Measurements from ENCODE around the gene SRXN1. TPM values are rescaled to one million over a fixed set of nuclear protein-coding genes. Genes with fewer than 3 reads are reported as not detected.

Gene SRXN1
- total and polyA plus RNA-seq, 9 of the 15 experiments (the other 6 are each of a cell fraction or from before 2014, with no cell fraction given) = 6.8 to 36.4 (median 21.6) TPM

DNA sequence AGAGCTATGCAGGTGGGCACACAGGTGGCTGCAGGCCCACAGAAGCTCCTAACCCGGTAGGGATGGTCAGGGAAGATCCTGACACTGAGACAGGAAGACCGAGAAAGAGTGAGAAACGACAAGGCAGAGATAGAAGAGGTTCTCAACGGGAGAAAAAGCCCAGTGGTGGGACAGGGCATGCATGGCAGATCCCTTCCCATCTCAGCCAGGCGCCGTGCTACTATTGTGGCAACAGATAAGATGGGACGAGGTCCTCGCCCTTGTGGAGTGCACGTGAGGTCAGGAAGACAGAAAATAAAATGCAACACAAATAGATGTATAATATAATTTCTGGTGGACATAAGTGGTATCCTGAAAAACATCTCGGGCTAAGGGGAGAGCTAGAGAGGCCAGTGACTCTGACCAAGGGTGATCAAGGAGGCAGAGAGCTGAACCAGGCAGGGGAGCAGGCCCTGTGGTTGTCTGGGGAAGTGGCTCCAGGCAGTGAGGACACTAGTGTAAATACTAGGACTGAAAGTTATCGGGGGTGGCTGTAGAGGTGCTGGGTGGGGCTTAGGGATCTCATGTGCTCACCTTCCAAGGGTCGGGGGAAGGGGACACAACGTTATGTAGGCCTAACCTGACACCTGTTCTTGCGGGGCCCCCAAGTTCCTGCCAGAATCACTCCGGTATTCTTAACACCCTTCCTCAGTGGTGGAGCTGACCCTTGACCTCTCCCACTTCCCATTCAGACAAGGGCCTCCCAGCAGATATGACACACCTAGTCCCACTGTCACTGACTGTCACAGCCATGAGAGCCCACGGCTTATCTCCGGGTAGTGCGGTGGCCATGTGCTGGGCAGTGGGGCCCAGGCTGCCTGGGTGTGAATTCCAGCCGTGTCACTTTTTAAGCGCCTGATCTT is 1.0 kb downstream of the SRXN1 start (continued):
- TF ChIP-seq ZNF699 (CRISPR knock-in tag; IDR thresholded peaks at IDR 0.05; ENCODE audit: insufficient replicate concordance) = no peak
- no peak for TF ChIP-seq MYBL2 (IDR thresholded peaks at IDR 0.05; ENCODE audit: low read depth)
- TF ChIP-seq MYBL2 (CRISPR knock-in tag; IDR thresholded peaks at IDR 0.05; ENCODE audit: borderline replicate concordance) = no peak
- TF ChIP-seq, protein P1, sequence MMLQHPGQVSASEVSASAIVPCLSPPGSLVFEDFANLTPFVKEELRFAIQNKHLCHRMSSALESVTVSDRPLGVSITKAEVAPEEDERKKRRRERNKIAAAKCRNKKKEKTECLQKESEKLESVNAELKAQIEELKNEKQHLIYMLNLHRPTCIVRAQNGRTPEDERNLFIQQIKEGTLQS (IDR thresholded peaks at IDR 0.05) = no peak
- TF ChIP-seq, protein P1 (CRISPR knock-in tag; conservative IDR thresholded peaks at IDR 0.05) = no peak
- no peak for TF ChIP-seq MED1 (CRISPR knock-in tag; IDR thresholded peaks at IDR 0.05; ENCODE audit: borderline replicate concordance)
- TF ChIP-seq NR2C1 (IDR thresholded peaks at IDR 0.05) = peak; percentile 88
- TF ChIP-seq NR2C1 (tag; IDR thresholded peaks at IDR 0.05) = peak; percentile 88
- TF ChIP-seq ZNF449 (CRISPR knock-in tag; IDR thresholded peaks at IDR 0.05) = no peak
- no peak for TF ChIP-seq PURB (CRISPR knock-in tag; IDR thresholded peaks at IDR 0.05; ENCODE audit: low read depth)
- no peak for TF ChIP-seq ZNF695 (CRISPR knock-in tag; IDR thresholded peaks at IDR 0.05)
- TF ChIP-seq HDAC3 (IDR thresholded peaks at IDR 0.05; ENCODE audit: borderline replicate concordance, partially characterized antibody) = no peak
- TF ChIP-seq SIN3A (IDR thresholded peaks at IDR 0.05; ENCODE audit: borderline replicate concordance in 2 of 2, control insufficient read depth in 1 of 2, low read depth in 2 of 2, low read length in 2 of 2) = 0 out of 4 replicates have a peak, but pooled peaks of 1 of the 2 experiments have one; percentile 74
- TF ChIP-seq ZNF75A (CRISPR knock-in tag; IDR thresholded peaks at IDR 0.05) = no peak
- TF ChIP-seq ID3 (CRISPR knock-in tag; IDR thresholded peaks at IDR 0.05) = no peak
- peak; percentile 55; the same call in 1 of the 2 replicates for TF ChIP-seq ID3 (tag; IDR thresholded peaks at IDR 0.05)
- TF ChIP-seq, protein P2, sequence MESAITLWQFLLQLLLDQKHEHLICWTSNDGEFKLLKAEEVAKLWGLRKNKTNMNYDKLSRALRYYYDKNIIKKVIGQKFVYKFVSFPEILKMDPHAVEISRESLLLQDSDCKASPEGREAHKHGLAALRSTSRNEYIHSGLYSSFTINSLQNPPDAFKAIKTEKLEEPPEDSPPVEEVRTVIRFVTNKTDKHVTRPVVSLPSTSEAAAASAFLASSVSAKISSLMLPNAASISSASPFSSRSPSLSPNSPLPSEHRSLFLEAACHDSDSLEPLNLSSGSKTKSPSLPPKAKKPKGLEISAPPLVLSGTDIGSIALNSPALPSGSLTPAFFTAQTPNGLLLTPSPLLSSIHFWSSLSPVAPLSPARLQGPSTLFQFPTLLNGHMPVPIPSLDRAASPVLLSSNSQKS (CRISPR knock-in tag; IDR thresholded peaks at IDR 0.05) = no peak
- no peak for TF ChIP-seq SMAD1 (IDR thresholded peaks at IDR 0.05; ENCODE audit: low read depth, low read length, partially characterized antibody)
- TF ChIP-seq, protein P3, sequence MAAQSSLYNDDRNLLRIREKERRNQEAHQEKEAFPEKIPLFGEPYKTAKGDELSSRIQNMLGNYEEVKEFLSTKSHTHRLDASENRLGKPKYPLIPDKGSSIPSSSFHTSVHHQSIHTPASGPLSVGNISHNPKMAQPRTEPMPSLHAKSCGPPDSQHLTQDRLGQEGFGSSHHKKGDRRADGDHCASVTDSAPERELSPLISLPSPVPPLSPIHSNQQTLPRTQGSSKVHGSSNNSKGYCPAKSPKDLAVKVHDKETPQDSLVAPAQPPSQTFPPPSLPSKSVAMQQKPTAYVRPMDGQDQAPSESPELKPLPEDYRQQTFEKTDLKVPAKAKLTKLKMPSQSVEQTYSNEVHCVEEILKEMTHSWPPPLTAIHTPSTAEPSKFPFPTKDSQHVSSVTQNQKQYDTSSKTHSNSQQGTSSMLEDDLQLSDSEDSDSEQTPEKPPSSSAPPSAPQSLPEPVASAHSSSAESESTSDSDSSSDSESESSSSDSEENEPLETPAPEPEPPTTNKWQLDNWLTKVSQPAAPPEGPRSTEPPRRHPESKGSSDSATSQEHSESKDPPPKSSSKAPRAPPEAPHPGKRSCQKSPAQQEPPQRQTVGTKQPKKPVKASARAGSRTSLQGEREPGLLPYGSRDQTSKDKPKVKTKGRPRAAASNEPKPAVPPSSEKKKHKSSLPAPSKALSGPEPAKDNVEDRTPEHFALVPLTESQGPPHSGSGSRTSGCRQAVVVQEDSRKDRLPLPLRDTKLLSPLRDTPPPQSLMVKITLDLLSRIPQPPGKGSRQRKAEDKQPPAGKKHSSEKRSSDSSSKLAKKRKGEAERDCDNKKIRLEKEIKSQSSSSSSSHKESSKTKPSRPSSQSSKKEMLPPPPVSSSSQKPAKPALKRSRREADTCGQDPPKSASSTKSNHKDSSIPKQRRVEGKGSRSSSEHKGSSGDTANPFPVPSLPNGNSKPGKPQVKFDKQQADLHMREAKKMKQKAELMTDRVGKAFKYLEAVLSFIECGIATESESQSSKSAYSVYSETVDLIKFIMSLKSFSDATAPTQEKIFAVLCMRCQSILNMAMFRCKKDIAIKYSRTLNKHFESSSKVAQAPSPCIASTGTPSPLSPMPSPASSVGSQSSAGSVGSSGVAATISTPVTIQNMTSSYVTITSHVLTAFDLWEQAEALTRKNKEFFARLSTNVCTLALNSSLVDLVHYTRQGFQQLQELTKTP (IDR thresholded peaks at IDR 0.05; ENCODE audit: low read depth in 1 of 2, partially characterized antibody in 2 of 2) = no peak

Data from K562 (cell line).